Neuronal stem cell (in vitro differentiated cells): ENCODE measurements around the gene NARS2.

Source experiments
- DNase-seq: peaks from one replicate; pipeline ENCODE4 v3.0.0-alpha.2; 2013; ENCODE audit warnings: low spot score
- H2AFZ ChIP-seq: one replicate; pipeline ENCODE4 v1.6.1; 2013; ENCODE audit warnings: mild to moderate bottlenecking, low read length, inconsistent platforms
- H2AK5ac ChIP-seq: 2 replicates; pipeline ENCODE4 v1.6.1; 2013; ENCODE audit warnings: low read depth, mild to moderate bottlenecking, inconsistent platforms, low read length, moderate library complexity, mixed read lengths
- H2BK120ac ChIP-seq: 2 replicates; pipeline ENCODE4 v1.6.1; 2013; ENCODE audit warnings: low read depth, mild to moderate bottlenecking, inconsistent platforms, low read length, moderate library complexity, mixed read lengths
- H2BK12ac ChIP-seq: one replicate; pipeline ENCODE4 v1.6.1; 2013; ENCODE audit warnings: low read length, inconsistent platforms
- H2BK15ac ChIP-seq: 2 replicates; pipeline ENCODE4 v1.6.1; 2013; ENCODE audit warnings: mild to moderate bottlenecking, low read length, inconsistent platforms, mixed read lengths
- H2BK5ac ChIP-seq: one replicate; pipeline ENCODE4 v1.6.1; 2013; ENCODE audit warnings: inconsistent platforms, mild to moderate bottlenecking, low read length, moderate library complexity
- H3K14ac ChIP-seq: one replicate; pipeline ENCODE4 v1.6.1; 2013; ENCODE audit warnings: low read length, inconsistent platforms
- H3K18ac ChIP-seq: 2 replicates; pipeline ENCODE4 v1.6.1; 2013; ENCODE audit warnings: low read length, inconsistent platforms
- H3K23ac ChIP-seq: 2 replicates; pipeline ENCODE4 v1.6.1; 2013; ENCODE audit warnings: low read depth, mild to moderate bottlenecking, mixed read lengths, low read length, inconsistent platforms; ENCODE audit not compliant: poor library complexity
- H3K27ac ChIP-seq: replicated peaks from 3 replicates; pipeline ENCODE4 v1.5.1; 2013; ENCODE audit warnings: low read length, inconsistent platforms
- H3K27me3 ChIP-seq, 3 experiments: 2 replicates each; pipeline ENCODE4 v1.6.1; 2013; ENCODE audit warnings: low read length in 3 of 3, mild to moderate bottlenecking in 2 of 3, inconsistent platforms in 1 of 3, low read depth in 1 of 3, mixed read lengths in 1 of 3, moderate library complexity in 1 of 3; ENCODE audit not compliant: control insufficient read depth in 3 of 3, insufficient read depth in 3 of 3
- H3K36me3 ChIP-seq, 2 donors: replicated peaks in 1 of 2; 2 replicates each; pipeline ENCODE4 v1.6.1; 2013; ENCODE audit warnings: low read length in 2 of 2; ENCODE audit not compliant: control insufficient read depth in 2 of 2, insufficient read depth in 2 of 2
- H3K4ac ChIP-seq: 2 replicates; pipeline ENCODE4 v1.6.1; 2013; ENCODE audit warnings: inconsistent platforms, mild to moderate bottlenecking, low read length, moderate library complexity
- H3K4me1 ChIP-seq, 2 donors: 1 replicate in 1 of 2; 2 replicates in 1 of 2; pipeline ENCODE4 v1.6.1; 2013; ENCODE audit warnings: low read length in 2 of 2, low read depth in 1 of 2; ENCODE audit not compliant: control insufficient read depth in 2 of 2, insufficient read depth in 1 of 2
- H3K4me2 ChIP-seq: one replicate; pipeline ENCODE4 v1.6.1; 2013; ENCODE audit warnings: mild to moderate bottlenecking, low read length, inconsistent platforms; ENCODE audit not compliant: insufficient read depth, poor library complexity, severe bottlenecking
- H3K4me3 ChIP-seq, 2 donors: 2 replicates each; pipeline ENCODE4 v1.5.1; 2013; ENCODE audit warnings: low read length in 2 of 2, mild to moderate bottlenecking in 2 of 2, inconsistent platforms in 1 of 2, moderate library complexity in 1 of 2
- H3K79me1 ChIP-seq: one replicate; pipeline ENCODE4 v1.6.1; 2013; ENCODE audit warnings: low read depth, mild to moderate bottlenecking, inconsistent platforms, low read length, moderate library complexity
- H3K9ac ChIP-seq: one replicate; pipeline ENCODE4 v1.6.1; 2013; ENCODE audit warnings: mild to moderate bottlenecking, low read depth, low read length, inconsistent platforms; ENCODE audit not compliant: poor library complexity
- H3K9me3 ChIP-seq, 2 donors: replicated peaks in 1 of 2; 2 replicates each; pipeline versions ENCODE3 to v1.6.1; 2013; ENCODE audit warnings: low read length in 2 of 2, mild to moderate bottlenecking in 2 of 2, inconsistent platforms in 1 of 2, low read depth in 1 of 2, mixed read lengths in 1 of 2, moderate library complexity in 1 of 2; ENCODE audit not compliant: control insufficient read depth in 2 of 2, insufficient read depth in 1 of 2
- H4K8ac ChIP-seq: one replicate; pipeline ENCODE4 v1.6.1; 2013; ENCODE audit warnings: low read depth, mild to moderate bottlenecking, inconsistent platforms, low read length, moderate library complexity
- H4K91ac ChIP-seq: one replicate; pipeline ENCODE4 v1.6.1; 2013; ENCODE audit warnings: low read length, low read depth, mild to moderate bottlenecking, inconsistent platforms; ENCODE audit not compliant: poor library complexity
- WGBS, 2 donors: extraction: QIAGEN DNeasy Blood & Tissue Kit; methylation state at CpG; one replicate each; pipeline ENCODE4 v1.1.7; 2013; ENCODE audit warnings: missing lambda C conversion rate in 2 of 2, mixed read lengths in 1 of 2; ENCODE audit not compliant: insufficient read length in 2 of 2, insufficient replicate concordance in 1 of 2; ENCODE audit errors: extremely low coverage in 2 of 2; 5-methylcytosine and 5-hydroxymethylcytosine counted together

The NARS2 gene

GRCh38 chr11:78392854-78393253, 181.8 kb downstream of the NARS2 start:
- Histone ChIP-seq H3K27ac (no peak overlapping the region), H3K79me1 (no peaks in the 10 kb centered on the region), H2BK120ac (no peak overlapping the region), H2BK12ac (no peak overlapping the region), H3K36me3 (peaks cover 0 to 8% of the 10 kb centered on the region in 2 donors), H4K91ac (no peak overlapping the region), H3K4me2 (no peak overlapping the region), H3K4me1 (no peaks in the 10 kb centered on the region), H3K4ac (no peak overlapping the region), H3K23ac (no peak overlapping the region), H2AFZ (no peak overlapping the region), H3K14ac (no peak overlapping the region), H3K9me3 (peaks cover 0 to 10% of the 10 kb centered on the region in 2 donors), H3K18ac (no peak overlapping the region), H2AK5ac (no peak overlapping the region), H4K8ac (no peak overlapping the region), H2BK5ac (no peak overlapping the region), H3K9ac (no peak overlapping the region), H3K27me3 (no peaks in the 10 kb centered on the region), H2BK15ac (no peak overlapping the region), H3K4me3 (no peak overlapping the region)
- no peak for DNase-seq
- no CpG with 5 or more reads among the region's 2 CpGs for WGBS, 2 donors

DNA sequence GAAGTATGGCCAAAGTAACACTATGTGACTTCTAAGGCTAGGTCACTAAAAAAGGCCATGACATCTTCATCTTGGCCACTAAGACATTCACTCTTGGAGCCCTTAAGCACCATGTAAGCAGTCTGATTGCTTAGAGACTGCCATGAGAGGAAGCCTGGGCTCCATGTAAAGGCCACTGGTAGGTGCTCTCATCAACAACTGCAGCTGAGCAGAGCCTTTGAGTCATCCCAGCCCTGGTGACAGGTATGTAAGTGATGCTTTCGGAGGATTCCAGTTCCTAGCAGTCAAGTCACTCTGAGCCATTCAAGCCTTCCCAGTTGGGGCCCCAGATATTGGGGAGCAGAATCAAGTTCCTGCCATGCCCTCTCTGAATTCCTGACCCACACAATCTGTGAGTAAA, 183.2 kb downstream of the NARS2 start:
- no peak overlapping the region for H4K91ac ChIP-seq
- no peak overlapping the region for H2AK5ac ChIP-seq
- DNase-seq, result no peak
- peaks cover 0 to 8% of the 10 kb centered on the region in 2 donors for H3K36me3 ChIP-seq
- no peak overlapping the region for H2BK120ac ChIP-seq
- H2AFZ ChIP-seq, result no peak overlapping the region
- no peak overlapping the region for H3K27ac ChIP-seq
- no CpG with 5 or more reads among the region's 1 CpG for WGBS, 2 donors
- no peaks in the 10 kb centered on the region for H3K27me3 ChIP-seq
- no peak overlapping the region for H3K4ac ChIP-seq
- H3K4me1 ChIP-seq, result no peaks in the 10 kb centered on the region
- H2BK15ac ChIP-seq, result no peak overlapping the region
- no peak overlapping the region for H3K9ac ChIP-seq
- H3K23ac ChIP-seq, result no peak overlapping the region
- H2BK5ac ChIP-seq, result no peak overlapping the region
- H4K8ac ChIP-seq, result no peak overlapping the region
- no peak overlapping the region for H3K14ac ChIP-seq
- H2BK12ac ChIP-seq, result no peak overlapping the region
- H3K4me3 ChIP-seq, result no peak overlapping the region
- H3K4me2 ChIP-seq, result no peak overlapping the region
- no peaks in the 10 kb centered on the region for H3K79me1 ChIP-seq
- peaks cover 0 to 13% of the 10 kb centered on the region in 2 donors for H3K9me3 ChIP-seq
- H3K18ac ChIP-seq, result no peak overlapping the region

GRCh38 chr11:78390809-78391208, 183.9 kb downstream of the NARS2 start:
- no peak overlapping the region for H2BK12ac ChIP-seq
- H3K14ac ChIP-seq, result no peak overlapping the region
- H3K79me1 ChIP-seq, result no peaks in the 10 kb centered on the region
- H3K36me3 ChIP-seq, result peaks cover 0 to 8% of the 10 kb centered on the region in 2 donors
- no peak overlapping the region for H3K9ac ChIP-seq
- H3K23ac ChIP-seq, result no peak overlapping the region
- no peaks in the 10 kb centered on the region for H3K27me3 ChIP-seq
- H2BK15ac ChIP-seq, result no peak overlapping the region
- H3K4me1 ChIP-seq, result no peaks in the 10 kb centered on the region
- H2BK5ac ChIP-seq, result no peak overlapping the region
- H3K27ac ChIP-seq, result no peak overlapping the region
- H3K9me3 ChIP-seq, result peaks cover 0 to 19% of the 10 kb centered on the region in 2 donors
- no peak overlapping the region for H2AFZ ChIP-seq
- WGBS, 2 donors, result no CpG with 5 or more reads among the region's 5 CpGs
- H3K4me2 ChIP-seq, result no peak overlapping the region
- H3K4ac ChIP-seq, result no peak overlapping the region
- no peak overlapping the region for H4K91ac ChIP-seq
- no peak overlapping the region for H3K18ac ChIP-seq
- no peak overlapping the region for H2BK120ac ChIP-seq
- H3K4me3 ChIP-seq, result no peak overlapping the region
- H2AK5ac ChIP-seq, result no peak overlapping the region
- DNase-seq, result no peak
- no peak overlapping the region for H4K8ac ChIP-seq

DNA sequence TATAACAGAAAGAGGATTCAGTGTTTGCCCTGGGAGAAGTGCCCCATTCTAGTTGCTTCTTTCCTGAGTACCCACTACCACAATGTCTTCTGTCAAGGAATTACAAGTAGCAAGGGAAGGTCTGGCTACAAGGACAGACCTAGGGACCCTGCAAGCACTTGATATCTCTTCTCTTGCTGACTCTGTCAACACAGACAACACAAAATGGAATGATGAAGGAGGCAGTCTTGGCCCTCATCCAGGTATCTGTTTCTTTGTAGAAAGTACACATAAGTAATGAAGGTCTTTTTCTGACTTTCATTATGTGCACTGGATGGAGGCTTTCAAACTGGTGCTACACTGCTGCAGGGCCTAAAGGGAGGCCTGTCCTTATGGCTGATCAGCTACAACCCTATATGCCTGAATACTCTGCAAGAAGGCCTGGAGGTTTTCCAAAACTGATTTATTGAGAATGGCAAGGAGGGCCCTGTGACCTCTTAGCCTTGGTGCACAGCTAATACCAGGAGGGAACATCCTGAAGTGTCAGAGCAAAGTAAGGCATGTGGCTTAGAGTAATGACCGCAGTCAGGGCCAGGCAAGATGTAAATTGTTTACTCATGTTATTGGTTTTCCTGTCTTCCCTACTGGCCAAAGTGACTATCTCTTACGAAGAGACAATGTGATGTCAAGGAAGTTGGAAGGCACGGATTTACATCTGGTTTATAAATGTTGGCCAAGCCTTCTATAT, 188.3 kb downstream of the NARS2 start:
- Histone ChIP-seq H3K4me2 (no peak overlapping the region), H3K36me3 (peaks cover 0 to 10% of the 10 kb centered on the region in 2 donors), H4K8ac (no peak overlapping the region), H2BK15ac (no peak overlapping the region), H3K14ac (no peak overlapping the region), H3K23ac (no peak overlapping the region), H3K4me1 (peaks cover 0 to 2% of the 10 kb centered on the region in 2 donors), H2BK5ac (no peak overlapping the region), H3K9me3 (peaks cover 5 to 43% of the 10 kb centered on the region in 2 donors), H4K91ac (no peak overlapping the region), H3K27ac (no peak overlapping the region), H2AFZ (no peak overlapping the region), H3K27me3 (no peaks in the 10 kb centered on the region), H3K9ac (no peak overlapping the region), H2AK5ac (no peak overlapping the region), H3K4me3 (peak overlapping the region in 1 of 2 donors; percentile 23), H3K79me1 (no peaks in the 10 kb centered on the region), H3K4ac (no peak overlapping the region), H2BK12ac (no peak overlapping the region), H3K18ac (no peak overlapping the region), H2BK120ac (no peak overlapping the region)
- no peak for DNase-seq
- no CpG with 5 or more reads among the region's 3 CpGs for WGBS, 2 donors
